ENCODE results near the gene VGF. TPM values are rescaled to one million over a fixed set of nuclear protein-coding genes. Genes with fewer than 3 reads are reported as not detected.

Gene VGF
- total RNA-seq, 1 donor from 2014 or later = not detected

DNA sequence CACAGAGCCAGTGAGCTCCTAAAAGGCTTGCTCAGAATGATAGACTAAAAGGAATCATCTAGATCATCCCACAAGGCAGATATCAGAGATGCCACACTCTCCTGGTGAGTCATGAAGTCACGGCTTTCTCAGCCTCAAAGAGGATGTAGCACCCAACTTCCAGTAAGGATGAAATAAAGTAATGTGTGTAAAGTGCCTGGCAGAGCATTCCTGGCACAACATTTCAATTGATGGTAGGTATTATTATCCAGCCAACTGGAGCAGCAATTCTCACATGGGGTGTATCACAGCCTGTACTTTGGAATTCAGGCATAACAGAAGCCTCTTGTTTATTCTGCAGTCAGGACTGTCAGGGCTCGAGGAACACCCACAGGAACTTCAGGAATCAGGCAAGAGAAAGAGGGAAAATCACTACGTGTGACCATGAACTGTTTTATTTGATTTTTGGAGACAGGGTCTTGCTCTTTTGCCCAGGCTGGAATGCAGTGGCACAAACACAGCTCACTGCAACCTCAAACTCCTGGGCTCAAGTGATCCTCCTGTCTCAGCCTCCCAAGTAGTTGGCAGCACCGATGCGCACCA is 20.0 kb upstream of the VGF start:
- no peak for DNase-seq (ENCODE audit: low spot score)

DNA sequence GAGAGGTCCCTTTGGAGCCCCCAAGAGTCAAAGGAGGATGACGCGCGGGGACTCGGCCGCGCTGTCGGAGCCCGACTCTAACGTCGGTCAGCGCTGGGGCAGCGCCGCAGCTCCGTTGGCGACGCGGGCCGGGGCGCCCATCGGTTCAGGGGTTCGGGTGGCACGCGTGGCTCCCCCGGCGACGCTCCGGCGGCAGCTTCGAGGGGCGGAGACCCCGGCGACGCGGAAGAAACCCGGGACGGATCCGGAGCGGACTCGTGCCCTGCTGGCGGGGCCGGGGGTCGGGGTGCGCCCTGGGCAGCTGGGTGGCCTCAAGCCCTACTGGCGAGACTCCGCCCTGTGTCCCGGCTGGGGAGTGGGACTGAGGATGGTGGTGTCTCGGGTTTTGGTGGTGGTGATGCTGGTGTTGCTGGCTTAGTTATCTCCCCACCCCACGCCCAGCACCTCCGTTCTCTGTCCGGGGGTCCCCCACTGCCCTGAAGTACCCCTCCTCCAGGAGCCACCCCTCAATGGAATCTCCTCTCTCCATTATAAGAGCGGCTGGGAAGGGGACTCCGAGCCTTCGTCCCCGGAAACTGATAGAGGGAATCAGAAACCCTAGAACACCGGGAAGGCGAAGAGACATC is 14.9 kb upstream of the VGF start, which contains the start of gene NAT16:
Gene NAT16 (minus strand): TSS at position 164 of the 626 bp plus-strand sequence. CDS start 5,486 bp downstream, outside the sequence.
- no peak for DNase-seq (ENCODE audit: low spot score)

DNA sequence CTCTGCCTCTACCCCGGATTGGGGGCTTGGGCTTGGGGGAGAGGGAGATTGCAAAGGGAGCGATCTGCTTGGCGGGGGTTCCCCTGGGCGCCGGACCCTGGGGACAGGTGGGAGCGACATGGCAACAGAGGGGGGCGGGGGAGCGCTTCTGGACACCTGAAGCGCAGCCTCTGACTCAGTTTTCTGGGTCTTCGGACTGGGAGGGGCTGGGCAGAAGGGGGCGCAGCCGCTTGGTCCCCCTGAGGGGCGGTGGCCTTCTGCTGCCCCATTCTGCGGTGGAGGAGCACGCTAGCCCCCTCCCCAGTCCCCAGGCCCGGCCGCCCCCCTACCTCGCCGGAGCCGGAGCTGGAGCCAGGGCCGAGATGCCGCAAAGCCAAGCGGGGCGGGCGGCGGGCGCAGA is 14.3 kb upstream of the VGF start:
- no peak for DNase-seq (ENCODE audit: low spot score)

DNA sequence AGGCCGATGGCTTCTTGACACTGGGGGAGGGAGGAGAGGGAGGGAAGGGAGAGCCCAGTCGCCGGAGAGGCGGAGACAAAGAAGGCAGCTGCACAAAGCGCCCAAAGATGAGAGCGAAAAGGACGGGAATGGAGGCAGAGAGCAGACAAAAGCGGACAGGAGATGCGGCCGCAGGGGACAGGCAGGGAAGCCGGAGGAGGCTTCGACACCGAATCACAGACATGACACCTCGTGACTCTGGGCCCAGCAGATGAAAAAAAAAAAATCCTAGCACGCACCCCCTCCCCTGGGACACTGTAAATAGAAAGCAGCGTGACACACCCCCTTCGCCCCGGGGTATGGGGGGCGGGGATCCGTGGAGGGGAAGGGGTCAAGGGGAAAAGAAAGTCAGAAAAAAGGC is 13.7 kb upstream of the VGF start:
- DNase-seq (ENCODE audit: low spot score) = no peak

DNA sequence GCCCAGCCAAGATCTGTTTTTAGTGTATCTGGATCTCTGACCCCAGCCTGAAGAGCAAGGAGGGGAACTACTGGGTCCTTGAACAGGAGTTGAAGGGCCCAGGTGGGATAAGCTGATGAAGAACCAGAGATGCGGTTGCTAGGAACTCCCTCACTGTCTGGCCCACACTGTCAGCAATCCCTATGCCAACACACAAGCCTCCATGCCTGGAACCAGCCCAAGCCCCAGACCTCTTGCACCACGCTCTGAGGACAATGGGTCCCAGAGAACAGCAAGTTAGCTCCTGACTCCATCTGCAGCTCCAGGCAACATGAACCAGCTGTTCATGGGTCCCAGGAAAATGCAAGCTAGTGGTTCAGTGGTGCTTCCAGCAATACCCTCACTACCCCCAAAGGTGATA is 12.3 kb upstream of the VGF start:
- DNase-seq (ENCODE audit: low spot score) = no peak

GRCh38 chr7:101175664-101176063 is 10.3 kb upstream of the VGF start:
- no peak for DNase-seq (ENCODE audit: low spot score)

GRCh38 chr7:101174322-101174854 is 9.0 kb upstream of the VGF start:
- DNase-seq (ENCODE audit: low spot score) = no peak

DNA sequence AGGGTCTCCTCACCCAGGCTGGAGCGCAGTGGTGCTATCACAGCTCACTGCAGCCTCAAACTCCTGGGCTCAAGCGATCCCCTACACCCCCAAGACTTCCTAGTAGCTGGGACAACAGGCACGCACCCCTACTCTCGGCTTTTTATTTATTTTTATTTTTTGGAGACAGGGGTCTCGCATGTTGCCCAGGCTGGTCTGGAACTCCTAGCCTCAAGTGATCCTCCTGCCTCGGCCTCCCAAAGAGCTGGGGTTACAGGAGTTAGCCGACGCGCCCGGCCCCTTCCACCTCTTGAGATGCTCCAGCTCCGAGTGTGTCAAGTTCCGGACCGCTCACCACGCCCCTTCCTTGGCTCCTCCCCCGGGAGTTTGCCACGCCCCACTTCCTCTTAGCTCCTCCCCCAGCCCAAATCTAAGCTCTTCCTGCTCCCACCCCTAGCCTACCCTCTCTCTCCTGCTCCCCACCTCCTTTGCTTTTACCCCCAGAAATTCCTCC is 8.4 kb upstream of the VGF start:
- no peak for DNase-seq (ENCODE audit: low spot score)

GRCh38 chr7:101172854-101173751 is 7.7 kb upstream of the VGF start:
- DNase-seq (ENCODE audit: low spot score) = peak; percentile 68

DNA sequence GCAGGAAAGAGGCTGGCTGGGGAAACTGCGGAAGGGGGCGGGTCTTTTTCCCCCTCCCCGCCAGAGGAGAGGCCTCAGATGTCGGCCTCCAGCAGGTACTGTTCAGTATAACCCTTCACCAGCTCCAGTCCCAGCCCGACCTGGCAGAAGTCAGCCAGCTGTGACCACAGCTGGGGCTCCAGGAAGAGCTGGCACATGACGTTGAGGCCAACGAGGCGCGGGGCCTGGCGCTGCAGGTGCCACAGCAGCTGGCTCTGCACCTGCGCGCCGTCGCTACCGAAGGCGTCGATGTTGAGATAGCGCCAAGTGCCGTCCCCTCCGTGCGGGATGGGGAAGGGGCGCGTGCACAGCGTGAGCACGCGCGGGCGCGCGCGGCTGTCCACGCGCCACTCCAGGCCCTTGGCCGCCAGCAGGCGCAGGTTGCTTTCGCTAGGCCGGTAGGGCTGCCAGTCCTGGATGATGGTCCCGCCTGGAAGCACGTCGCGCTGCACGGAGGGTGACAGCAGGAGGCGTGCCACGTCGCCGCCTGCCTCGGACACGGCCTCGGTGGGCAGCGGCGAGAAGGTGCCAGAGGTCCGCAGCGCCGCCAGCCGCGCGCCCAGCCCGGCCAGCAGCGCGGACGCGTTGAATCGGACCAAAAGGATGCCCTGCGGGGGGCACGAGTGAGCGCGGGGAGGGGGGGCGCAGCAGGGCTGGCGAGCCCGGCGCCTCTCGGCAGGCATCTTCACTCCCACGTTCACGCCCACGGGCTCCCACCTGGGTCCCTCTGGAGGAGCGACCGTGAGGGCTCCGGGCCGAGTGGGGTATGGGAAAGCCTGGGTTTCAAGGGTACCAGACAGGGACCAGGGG is 6.9 kb upstream of the VGF start:
- no peak for DNase-seq (ENCODE audit: low spot score)

- DNase-seq (ENCODE audit: low spot score) = no peak
Observed at GRCh38 chr7:101171442-101171837, 6.1 kb upstream of the VGF start.

DNA sequence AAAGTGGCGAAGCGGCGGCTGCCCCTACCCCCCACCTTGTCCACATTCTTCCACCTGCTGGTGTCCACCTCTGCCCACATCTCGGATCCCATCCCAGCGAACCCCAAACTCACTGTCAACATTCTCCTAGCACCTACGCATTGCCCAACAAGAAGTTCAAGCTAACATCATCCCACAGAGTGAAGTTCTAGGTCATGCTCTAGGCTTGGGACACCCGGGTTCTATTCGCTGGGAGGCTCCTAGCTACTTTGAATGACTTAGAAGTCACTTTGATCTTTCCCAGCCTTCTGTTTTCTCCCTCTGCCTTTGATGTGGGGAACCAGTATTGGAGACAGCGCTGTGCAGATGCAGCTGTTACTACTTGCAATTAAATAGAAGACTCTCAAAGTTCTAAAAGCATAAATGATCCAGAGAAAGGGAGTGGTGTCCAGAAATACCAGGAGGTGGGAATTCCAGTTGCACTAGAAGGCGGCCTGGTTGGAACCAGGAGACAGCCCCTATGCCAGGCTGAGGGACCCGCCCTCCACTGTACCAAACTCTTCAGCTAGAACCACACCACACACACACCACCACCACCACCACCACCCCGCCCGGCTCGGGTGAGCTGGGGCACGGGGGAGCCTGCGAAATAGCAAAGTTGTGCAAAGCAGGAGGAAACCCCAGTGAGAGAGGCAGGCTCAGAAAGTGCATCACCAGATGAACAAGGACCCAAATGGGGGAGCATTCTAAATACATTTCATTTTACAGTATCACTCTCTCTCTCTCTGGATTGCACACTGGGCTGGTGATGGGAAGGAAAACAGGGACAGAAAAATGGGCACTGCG is 5.5 kb upstream of the VGF start:
- DNase-seq (ENCODE audit: low spot score) = no peak

- DNase-seq (ENCODE audit: low spot score) = peak; percentile 44
Observed at GRCh38 chr7:101169838-101170551, 4.6 kb upstream of the VGF start.

GRCh38 chr7:101169110-101169837 is 3.9 kb upstream of the VGF start:
- DNase-seq (ENCODE audit: low spot score) = no peak

DNA sequence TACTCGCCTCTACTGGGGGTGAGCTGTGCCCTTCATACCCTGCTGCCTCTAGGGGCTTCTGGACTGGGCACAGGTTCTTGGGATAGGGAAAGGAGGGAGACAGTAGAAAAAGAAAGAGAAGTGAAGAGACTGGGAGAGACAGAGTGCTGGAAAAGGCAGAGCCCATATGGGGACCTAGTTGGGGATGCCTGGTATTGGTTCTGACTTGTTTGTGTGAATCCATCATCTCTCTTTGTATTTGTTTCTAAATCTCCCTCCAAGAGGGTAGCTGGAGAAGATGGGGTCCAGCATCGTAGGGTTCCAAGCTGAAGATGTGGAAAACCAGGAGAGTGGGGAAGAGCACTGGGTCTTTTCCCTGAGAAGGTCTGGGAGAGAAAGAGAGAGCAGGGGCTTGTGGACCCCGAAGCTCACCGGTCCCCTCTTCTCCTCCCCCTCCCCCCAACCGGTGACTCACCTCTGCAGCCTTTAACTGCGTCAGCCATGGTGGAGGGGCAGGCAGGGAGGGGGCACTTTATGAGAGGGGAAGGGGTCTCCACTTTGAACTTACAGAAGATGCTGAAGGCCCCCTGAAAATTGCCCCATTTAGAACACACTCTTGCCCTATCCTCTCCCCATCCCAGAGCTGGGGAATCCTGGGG is 3.2 kb upstream of the VGF start:
- DNase-seq (ENCODE audit: low spot score) = no peak

DNA sequence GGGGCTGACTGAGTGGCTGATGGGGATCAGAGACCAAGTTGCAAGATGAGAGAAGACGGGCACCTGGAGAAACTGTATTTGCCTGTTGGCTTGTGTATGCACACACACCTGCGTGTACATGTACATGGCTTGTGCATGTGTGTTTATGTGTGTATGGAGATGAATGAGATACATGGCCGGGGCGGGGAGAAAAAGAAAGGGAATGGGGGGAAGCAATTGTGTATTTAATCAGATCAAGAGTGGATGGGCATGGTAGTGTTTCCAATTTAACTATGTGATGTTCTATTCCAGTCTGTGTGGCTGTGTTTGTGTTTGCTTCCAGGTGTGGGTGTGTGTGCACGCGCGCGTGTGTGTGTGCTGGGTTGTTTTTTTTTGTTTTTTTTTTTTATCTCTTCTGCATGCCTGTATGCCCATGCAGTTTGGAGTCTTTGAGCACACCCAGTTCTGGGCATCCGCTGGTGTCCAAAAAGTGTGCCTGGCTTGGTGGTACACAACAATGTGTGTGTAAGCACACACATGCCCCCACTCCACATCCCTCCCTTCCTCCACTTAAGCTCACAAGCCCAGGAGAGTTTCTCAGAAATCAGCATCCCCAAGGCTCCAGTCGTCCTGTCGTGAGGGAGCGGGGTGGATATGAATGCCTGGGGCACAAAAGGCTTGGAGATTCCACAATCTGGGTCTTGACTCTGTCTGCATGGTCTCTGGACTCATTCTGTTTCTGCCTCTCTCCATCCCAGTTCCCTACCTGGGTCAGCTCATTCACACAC is 2.5 kb upstream of the VGF start:
- no peak for DNase-seq (ENCODE audit: low spot score)

DNA sequence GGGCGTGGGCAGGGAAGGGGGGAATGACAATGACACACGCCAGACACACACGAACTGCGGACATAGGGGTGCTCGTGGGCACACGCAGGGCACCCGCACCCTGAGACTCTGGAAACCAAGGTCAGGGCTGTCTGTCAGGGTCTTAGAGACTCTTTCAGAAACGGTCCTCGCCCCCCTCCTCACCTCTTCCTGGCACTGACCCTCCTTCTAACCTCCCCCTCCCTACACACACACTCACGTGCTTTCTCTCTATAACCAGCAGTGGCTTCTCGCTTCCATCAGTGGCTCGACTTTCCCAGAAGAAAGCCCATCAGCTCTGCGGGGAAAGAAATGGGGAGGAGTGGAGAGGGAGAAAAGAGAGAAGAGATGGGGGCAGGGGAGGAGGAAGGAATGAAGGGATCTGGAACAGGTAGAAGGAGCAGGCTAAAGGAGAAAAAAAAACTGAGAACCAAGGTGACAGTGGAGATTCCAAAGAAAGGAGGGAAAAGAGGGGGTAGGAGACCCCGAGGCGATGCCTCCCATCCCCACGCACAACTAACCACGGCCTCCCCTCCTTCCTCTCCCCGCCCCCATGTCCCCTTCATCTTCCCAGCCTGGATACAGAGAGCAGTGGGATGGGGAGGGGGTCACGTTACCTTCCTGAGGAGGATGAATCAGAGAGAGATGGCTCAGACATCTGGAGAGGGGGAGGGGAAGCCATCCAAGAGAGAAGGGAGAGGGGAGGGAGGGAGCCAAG is 1.7 kb upstream of the VGF start:
- DNase-seq (ENCODE audit: low spot score) = no peak
